B cell (primary cell): ENCODE measurements around the gene TBX18. TPM values are rescaled to one million over a fixed set of nuclear protein-coding genes. Genes with fewer than 3 reads are reported as not detected.

ENCODE experiments used
- ATAC-seq: fragments of 200-7000 bp; cut with Tn5 transposase; one replicate; pipeline ENCODE4 v1.10.0; 2021; ENCODE audit warnings: low read depth, mild to moderate bottlenecking, moderate number of reproducible peaks, moderate library complexity
- CTCF ChIA-PET: fragments of 350-600 bp; sonication (Branson Sonifier 250); formaldehyde crosslinking; loops from one replicate; lab custom pipeline; 2021; ENCODE audit warnings: antibody characterized with exemption, inconsistent platforms; lab: Charles Lee
- POLR2A ChIA-PET: fragments of 350-600 bp; sonication (Branson Sonifier 250); formaldehyde crosslinking; loops from one replicate; lab custom pipeline; 2021; ENCODE audit warnings: antibody characterized with exemption; lab: Charles Lee
- DNase-seq: peaks from one replicate; pipeline ENCODE4 v3.0.0; 2013
- H2AFZ ChIP-seq: 2 replicates; pipeline ENCODE4 v1.6.1; 2012; ENCODE audit warnings: mild to moderate bottlenecking, low read depth, low read length; ENCODE audit not compliant: insufficient read depth, poor library complexity, severe bottlenecking
- H3K27ac ChIP-seq, 2 donors: 1 replicate in 1 of 2; 2 replicates in 1 of 2; pipeline ENCODE4 v1.5.1; 2012 to 2013; ENCODE audit warnings: low read length in 2 of 2, mild to moderate bottlenecking in 2 of 2, moderate library complexity in 1 of 2
- H3K27me3 ChIP-seq, 4 experiments: fragments of 200-600 bp in 1 of 4; sonication (generic) in 1 of 4; replicated peaks in 1 of 4; 1 replicate in 2 of 4; 2 replicates in 2 of 4; pipeline versions ENCODE4 v1.6.1 to v1.7.0; 2013 to 2016; ENCODE audit warnings: low read length in 3 of 4, mild to moderate bottlenecking in 2 of 4, mixed read lengths in 1 of 4, moderate library complexity in 1 of 4; ENCODE audit not compliant: insufficient read depth in 4 of 4, control insufficient read depth in 3 of 4; ENCODE audit errors: control extremely low read depth in 1 of 4
- H3K36me3 ChIP-seq, 2 experiments: replicated peaks in 1 of 2; 1 replicate in 1 of 2; 2 replicates in 1 of 2; pipeline versions ENCODE4 v1.6.1 to v1.7.1; 2013; ENCODE audit warnings: low read length in 1 of 2; ENCODE audit not compliant: insufficient read depth in 2 of 2, control insufficient read depth in 1 of 2; ENCODE audit errors: control extremely low read depth in 1 of 2, extremely low read depth in 1 of 2
- H3K4me1 ChIP-seq, 2 donors: fragments of 200-600 bp in 1 of 2; sonication (generic) in 1 of 2; 1 replicate in 1 of 2; 2 replicates in 1 of 2; pipeline versions ENCODE4 v1.5.1 to v1.6.1; 2013 to 2017; ENCODE audit warnings: low read length in 2 of 2; ENCODE audit not compliant: control insufficient read depth in 2 of 2, insufficient read depth in 2 of 2
- H3K4me2 ChIP-seq: replicated peaks from 2 replicates; pipeline ENCODE3; 2012; ENCODE audit warnings: mild to moderate bottlenecking, low read depth, low read length; ENCODE audit not compliant: poor library complexity, severe bottlenecking
- H3K4me3 ChIP-seq, 5 experiments: fragments of 200-600 bp in 1 of 5; sonication (generic) in 1 of 5; 1 replicate in 3 of 5; 2 replicates in 2 of 5; pipeline versions ENCODE4 v1.5.1 to v1.7.0; 2011 to 2016; ENCODE audit warnings: low read length in 4 of 5, mild to moderate bottlenecking in 4 of 5, low read depth in 2 of 5, control low read depth in 1 of 5, moderate library complexity in 1 of 5; ENCODE audit not compliant: insufficient read depth in 1 of 5; ENCODE audit errors: control extremely low read depth in 1 of 5, extremely low read depth in 1 of 5
- H3K79me2 ChIP-seq: fragments of 200-600 bp; sonication (generic); one replicate; pipeline ENCODE4 v1.6.0; 2016; ENCODE audit warnings: low read length; ENCODE audit not compliant: control insufficient read depth, insufficient read depth
- H3K9ac ChIP-seq: fragments of 200-600 bp; sonication (generic); 2 replicates; pipeline ENCODE4 v1.6.1; 2017; ENCODE audit warnings: mild to moderate bottlenecking, low read length, moderate library complexity
- H3K9me3 ChIP-seq, 3 donors: one replicate each; pipeline versions ENCODE4 v1.6.1 to v1.7.1; 2013; ENCODE audit warnings: low read length in 2 of 3; ENCODE audit not compliant: control insufficient read depth in 2 of 3, insufficient read depth in 1 of 3; ENCODE audit errors: control extremely low read depth in 1 of 3
- H4K20me1 ChIP-seq: 2 replicates; pipeline ENCODE4 v1.6.0; 2012; ENCODE audit warnings: mild to moderate bottlenecking, low read length; ENCODE audit not compliant: insufficient read depth, control insufficient read depth, poor library complexity, severe bottlenecking
- H3K27ac Mint-ChIP-seq: one replicate; pipeline ENCODE4 v1.8.0; 2021; ENCODE audit warnings: mixed read lengths
- H3K27me3 Mint-ChIP-seq: one replicate; pipeline ENCODE4 v1.8.0; 2021; ENCODE audit warnings: mixed read lengths
- H3K4me1 Mint-ChIP-seq: one replicate; pipeline ENCODE4 v1.8.0; 2021; ENCODE audit warnings: mixed read lengths
- H3K4me3 Mint-ChIP-seq: one replicate; pipeline ENCODE4 v1.8.0; 2021; ENCODE audit warnings: mixed read lengths
- H3K9me3 Mint-ChIP-seq: one replicate; pipeline ENCODE4 v1.8.0; 2022; ENCODE audit warnings: mixed read lengths; ENCODE audit not compliant: insufficient read depth
- EZH2 ChIP-seq: IDR thresholded peaks from 2 replicates; pipeline ENCODE4 v1.6.1; 2012; ENCODE audit warnings: borderline replicate concordance, low read depth, mild to moderate bottlenecking, moderate library complexity, low read length; ENCODE audit not compliant: insufficient read depth, poor library complexity, severe bottlenecking
- whole genome bisulfite sequencing: methylation state at CpG from one replicate; pipeline ENCODE4 v1.1.5; 2013; ENCODE audit warnings: missing lambda C conversion rate; ENCODE audit not compliant: insufficient coverage; 5-methylcytosine and 5-hydroxymethylcytosine counted together
- intact Hi-C: fragments of 100-400 bp; cut with micrococcal nuclease; formaldehyde crosslinking; loops from one replicate; pipeline ENCODE4 v1.10.0; 2022
- polyA plus RNA-seq: library from polyadenylated mRNA; depleted of rRNA; stranded (reverse); fragments of >200 nt; gene quantifications from 2 replicates; pipeline ENCODE4 v1.2.3, GENCODE V29; 2012
- total RNA-seq, 2 donors: library from RNA; stranded (reverse); fragments of 120-200 nt in 1 of 2; gene quantifications; 1 replicate in 1 of 2; 2 replicates in 1 of 2; pipeline versions ENCODE4 v1.2.3 to v1.2.4, GENCODE V29; 2013 to 2022
- TF ChIP-seq, protein P1 (sequence below): fragments of 200-600 bp; IDR thresholded peaks from one replicate; pipeline ENCODE4 v1.8.0; 2022; ENCODE audit warnings: antibody characterized with exemption, mild to moderate bottlenecking

The TBX18 gene
- total and polyA plus RNA-seq, 2 donors (not counting 1 experiment from before 2014, with no cell fraction given), result not detected

DNA sequence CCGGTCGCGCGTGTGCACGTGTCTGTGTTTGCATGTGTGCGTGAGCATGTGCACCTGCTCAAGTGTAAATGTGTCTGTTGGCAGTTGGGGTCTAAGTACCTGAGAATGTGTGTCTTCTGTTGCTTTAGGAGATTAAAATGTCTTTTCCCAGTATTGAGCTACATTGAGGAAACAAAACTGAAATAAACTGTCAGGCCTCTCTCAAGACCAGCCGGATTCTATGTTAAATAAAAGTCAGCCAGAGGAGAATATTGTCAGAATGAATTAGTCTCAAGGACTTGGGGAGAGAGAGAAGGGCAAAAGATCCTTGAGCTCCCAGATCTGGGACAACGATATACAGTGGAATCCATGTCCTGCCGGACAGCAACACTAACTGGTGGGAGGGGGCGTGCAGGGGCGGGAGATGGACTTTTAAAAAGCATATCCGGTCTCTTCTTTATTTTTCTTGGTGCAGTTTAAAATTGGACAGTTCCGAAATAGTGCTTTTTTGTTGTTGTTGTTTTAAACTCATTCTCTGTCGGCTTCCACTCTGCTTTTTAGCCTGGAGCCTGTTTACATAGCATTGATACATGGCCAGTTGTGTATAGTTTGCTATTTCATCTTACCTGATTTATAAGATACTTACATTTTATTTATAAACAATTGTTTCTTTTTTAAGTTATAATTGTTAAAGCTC is 3.3 kb upstream of the TBX18 start:
- ChIA-PET POLR2A (no interaction called here), CTCF (no interaction called here)
- Histone ChIP-seq H3K9me3 (peaks cover 0 to 39% (median 1%) of the 10 kb centered on the region in 3 donors), H3K4me3 (no peak overlapping the region), H3K9ac (no peak overlapping the region), H4K20me1 (no peaks in the 10 kb centered on the region), H3K27me3 (peaks cover 0 to 66% (median 39%) of the 10 kb centered on the region in 4 experiments), H3K4me2 (no peak overlapping the region), H3K36me3 (no peaks in the 10 kb centered on the region), H3K79me2 (no peaks in the 10 kb centered on the region), H2AFZ (no peak overlapping the region), H3K27ac (no peak overlapping the region), H3K4me1 (peaks cover 8 to 9% of the 10 kb centered on the region in 2 donors)
- WGBS, result 13% methylated on average over 11 of the region's 14 CpGs
- H3K4me1 Mint-ChIP-seq, result peaks cover 8% of the 10 kb centered on the region
- ATAC-seq (no peak), DNase-seq (no peak)
- no peak overlapping the region for H3K4me3 Mint-ChIP-seq
- no peak overlapping the region for H3K27ac Mint-ChIP-seq
- TF ChIP-seq EZH2, result no peak
- TF ChIP-seq, protein P1, sequence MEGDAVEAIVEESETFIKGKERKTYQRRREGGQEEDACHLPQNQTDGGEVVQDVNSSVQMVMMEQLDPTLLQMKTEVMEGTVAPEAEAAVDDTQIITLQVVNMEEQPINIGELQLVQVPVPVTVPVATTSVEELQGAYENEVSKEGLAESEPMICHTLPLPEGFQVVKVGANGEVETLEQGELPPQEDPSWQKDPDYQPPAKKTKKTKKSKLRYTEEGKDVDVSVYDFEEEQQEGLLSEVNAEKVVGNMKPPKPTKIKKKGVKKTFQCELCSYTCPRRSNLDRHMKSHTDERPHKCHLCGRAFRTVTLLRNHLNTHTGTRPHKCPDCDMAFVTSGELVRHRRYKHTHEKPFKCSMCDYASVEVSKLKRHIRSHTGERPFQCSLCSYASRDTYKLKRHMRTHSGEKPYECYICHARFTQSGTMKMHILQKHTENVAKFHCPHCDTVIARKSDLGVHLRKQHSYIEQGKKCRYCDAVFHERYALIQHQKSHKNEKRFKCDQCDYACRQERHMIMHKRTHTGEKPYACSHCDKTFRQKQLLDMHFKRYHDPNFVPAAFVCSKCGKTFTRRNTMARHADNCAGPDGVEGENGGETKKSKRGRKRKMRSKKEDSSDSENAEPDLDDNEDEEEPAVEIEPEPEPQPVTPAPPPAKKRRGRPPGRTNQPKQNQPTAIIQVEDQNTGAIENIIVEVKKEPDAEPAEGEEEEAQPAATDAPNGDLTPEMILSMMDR, result no peak
- H3K27me3 Mint-ChIP-seq, result peaks cover 50% of the 10 kb centered on the region
- no peaks in the 10 kb centered on the region for H3K9me3 Mint-ChIP-seq
- intact Hi-C loops, result no loop called here

DNA sequence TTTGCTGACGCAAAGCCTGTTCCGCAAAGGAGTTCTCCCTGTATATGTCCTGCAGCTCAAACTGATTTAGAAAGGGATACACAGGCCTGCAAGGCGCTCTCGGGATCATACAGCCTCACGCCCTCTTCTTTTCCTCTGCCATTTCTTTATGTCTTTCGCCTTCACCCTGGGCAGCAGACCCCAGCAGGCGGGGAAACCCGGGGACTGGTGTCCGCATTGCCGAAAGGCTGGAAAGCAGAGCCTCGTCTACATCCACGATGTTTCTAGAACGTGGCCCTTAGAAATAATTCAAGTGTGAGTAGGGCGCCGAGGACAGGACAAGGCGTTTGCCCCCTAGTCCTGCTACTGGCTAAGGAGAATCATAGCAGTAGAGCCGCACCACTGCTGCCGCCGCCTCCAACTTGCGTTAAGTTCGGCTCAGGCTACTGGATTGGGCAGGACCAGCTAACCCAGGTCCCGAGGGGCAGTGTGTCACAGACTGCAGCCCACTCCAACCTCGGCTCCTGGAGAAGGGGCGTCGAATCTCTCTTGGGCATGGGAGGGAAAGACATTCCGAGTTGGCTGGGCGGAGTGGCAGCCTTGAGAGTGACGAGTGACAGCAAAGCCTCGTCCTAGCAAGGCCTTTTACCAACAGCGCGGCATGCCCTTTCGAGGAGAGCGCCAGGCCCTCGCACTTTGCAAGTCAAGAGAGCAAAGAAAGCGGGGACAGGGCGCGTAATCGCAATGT is 2.6 kb upstream of the TBX18 start:
- H3K36me3 ChIP-seq, result no peaks in the 10 kb centered on the region
- H3K4me3 ChIP-seq, result no peak overlapping the region
- TF ChIP-seq EZH2, result no peak
- TF ChIP-seq, protein P1, result no peak
- ATAC-seq (no peak), DNase-seq (no peak)
- no peak overlapping the region for H3K9ac ChIP-seq
- no peaks in the 10 kb centered on the region for H3K9me3 Mint-ChIP-seq
- WGBS, result 14% methylated on average over 37 of the region's 38 CpGs
- H3K27me3 Mint-ChIP-seq, result peaks cover 49% of the 10 kb centered on the region
- no peak overlapping the region for H2AFZ ChIP-seq
- H3K4me2 ChIP-seq, result no peak overlapping the region
- H3K27ac Mint-ChIP-seq, result no peak overlapping the region
- ChIA-PET POLR2A (no interaction called here), CTCF (no interaction called here)
- H3K27me3 ChIP-seq, result peaks cover 0 to 68% (median 44%) of the 10 kb centered on the region in 4 experiments
- H3K4me1 Mint-ChIP-seq, result peaks cover 8% of the 10 kb centered on the region
- intact Hi-C loops, result no loop called here
- no peak overlapping the region for H3K27ac ChIP-seq
- H3K9me3 ChIP-seq, result peaks cover 0 to 44% (median 1%) of the 10 kb centered on the region in 3 donors
- peaks cover 8 to 9% of the 10 kb centered on the region in 2 donors for H3K4me1 ChIP-seq
- no peaks in the 10 kb centered on the region for H4K20me1 ChIP-seq
- H3K79me2 ChIP-seq, result no peaks in the 10 kb centered on the region
- H3K4me3 Mint-ChIP-seq, result no peak overlapping the region
